ENCODE data around the gene ABCC4.
"Not testable (repeated sequence)": the region's sequence is repeated elsewhere in the genome, so short reads cannot be mapped to it uniquely, and the experiment has no call there.

DNA sequence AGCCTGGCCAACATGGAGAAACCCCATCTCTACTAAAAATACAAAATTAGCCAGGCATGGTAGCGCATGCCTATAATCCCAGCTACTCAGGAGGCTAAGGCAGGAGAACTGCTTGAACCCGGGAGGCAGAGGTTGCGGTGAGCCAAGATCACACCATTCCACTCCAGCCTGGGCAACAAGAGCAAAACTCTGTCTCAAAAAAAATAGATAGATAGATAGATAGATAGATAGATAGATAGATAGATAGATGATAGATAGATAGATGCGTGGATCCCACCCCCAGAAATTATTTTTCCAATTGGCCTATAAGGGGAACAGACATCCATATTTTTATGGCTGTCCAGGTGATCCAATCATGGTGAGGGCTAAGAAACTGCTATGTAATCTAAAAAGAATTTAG lies 11.3 kb downstream of the ABCC4 start:
- not testable (repeated sequence) for TF ChIP-seq EZH2phosphoT487 (IDR thresholded peaks at IDR 0.05; ENCODE audit: low read depth)
- TF ChIP-seq, protein P1, sequence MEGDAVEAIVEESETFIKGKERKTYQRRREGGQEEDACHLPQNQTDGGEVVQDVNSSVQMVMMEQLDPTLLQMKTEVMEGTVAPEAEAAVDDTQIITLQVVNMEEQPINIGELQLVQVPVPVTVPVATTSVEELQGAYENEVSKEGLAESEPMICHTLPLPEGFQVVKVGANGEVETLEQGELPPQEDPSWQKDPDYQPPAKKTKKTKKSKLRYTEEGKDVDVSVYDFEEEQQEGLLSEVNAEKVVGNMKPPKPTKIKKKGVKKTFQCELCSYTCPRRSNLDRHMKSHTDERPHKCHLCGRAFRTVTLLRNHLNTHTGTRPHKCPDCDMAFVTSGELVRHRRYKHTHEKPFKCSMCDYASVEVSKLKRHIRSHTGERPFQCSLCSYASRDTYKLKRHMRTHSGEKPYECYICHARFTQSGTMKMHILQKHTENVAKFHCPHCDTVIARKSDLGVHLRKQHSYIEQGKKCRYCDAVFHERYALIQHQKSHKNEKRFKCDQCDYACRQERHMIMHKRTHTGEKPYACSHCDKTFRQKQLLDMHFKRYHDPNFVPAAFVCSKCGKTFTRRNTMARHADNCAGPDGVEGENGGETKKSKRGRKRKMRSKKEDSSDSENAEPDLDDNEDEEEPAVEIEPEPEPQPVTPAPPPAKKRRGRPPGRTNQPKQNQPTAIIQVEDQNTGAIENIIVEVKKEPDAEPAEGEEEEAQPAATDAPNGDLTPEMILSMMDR (IDR thresholded peaks at IDR 0.05; ENCODE audit: low read depth, low read length) = not testable (repeated sequence)
